NCI-H128 (cell line): ENCODE data around the gene ERCC6.

ENCODE experiments used
- DNase-seq: peaks from one replicate; lab custom pipeline; 2025; ENCODE audit not compliant: unreplicated experiment; lab: John Stamatoyannopoulos, UW

The ERCC6 gene

DNA sequence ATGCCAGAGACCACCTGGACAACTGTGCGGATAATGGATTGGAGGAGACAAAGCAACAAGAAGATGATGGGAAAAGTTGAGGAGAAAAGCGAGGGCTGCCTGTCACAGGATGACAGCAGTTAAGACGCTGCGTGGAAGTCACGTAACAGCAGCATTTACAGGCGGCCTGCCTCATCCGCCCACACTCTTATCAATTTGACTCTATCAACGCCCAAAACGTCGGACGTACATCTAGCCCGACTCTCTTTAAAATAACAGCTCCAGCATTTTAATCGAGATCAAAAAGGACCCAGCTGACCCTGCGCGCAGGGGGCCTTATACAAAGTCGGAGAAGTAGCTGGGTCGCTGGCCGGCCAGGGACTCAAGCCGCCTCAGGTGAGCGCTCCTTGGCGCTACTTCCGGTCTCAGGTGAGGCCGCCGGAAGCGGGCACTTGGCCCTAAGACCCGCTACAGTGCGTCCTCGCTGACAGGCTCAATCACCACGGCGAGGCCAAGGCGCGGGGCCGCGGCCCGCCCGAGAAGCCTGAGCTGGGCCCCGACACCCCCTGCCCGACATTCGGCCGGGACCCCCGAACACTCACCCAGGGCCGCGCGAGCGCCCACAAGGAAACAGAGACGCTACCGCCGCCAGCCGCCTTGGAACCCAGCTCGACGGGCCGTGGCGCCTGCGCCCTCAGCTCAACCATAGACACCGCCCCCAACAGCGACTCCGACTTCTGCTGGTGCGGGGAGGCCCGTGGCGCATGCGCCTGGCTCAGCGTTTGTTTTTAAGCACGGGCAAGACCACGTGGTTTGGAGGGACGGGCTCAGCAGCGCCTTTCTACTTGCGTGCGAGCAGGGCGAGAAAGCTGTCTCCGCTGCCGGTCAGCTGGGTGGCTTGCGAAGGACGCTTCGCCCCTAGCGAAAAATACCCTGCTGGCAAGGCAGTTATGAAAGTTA, at the start of gene ERCC6:
Gene ERCC6, minus strand, starts transcription at position 741 of the 939 bp plus-strand sequence.
- peak; percentile 75 for DNase-seq

DNA sequence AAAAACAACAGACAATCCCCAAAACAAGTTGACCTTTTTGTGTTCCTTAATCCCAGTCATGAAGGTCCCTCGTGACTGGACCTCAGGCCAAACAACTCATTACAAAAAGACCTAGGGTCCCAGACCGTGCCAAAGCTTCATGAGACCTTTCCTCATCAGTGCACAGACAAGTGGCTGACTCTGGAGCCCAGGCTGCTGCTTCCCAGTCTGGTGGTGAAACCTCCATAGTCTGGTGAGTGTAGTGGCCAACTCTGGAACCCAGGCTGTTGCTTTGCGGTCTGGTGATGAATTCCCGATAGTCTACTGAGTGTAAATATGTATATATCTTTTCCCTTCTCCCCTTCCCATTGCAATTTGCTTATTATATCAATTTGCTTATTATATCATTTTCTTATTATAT, 49.1 kb upstream of the ERCC6 start:
- DNase-seq, result no peak

DNA sequence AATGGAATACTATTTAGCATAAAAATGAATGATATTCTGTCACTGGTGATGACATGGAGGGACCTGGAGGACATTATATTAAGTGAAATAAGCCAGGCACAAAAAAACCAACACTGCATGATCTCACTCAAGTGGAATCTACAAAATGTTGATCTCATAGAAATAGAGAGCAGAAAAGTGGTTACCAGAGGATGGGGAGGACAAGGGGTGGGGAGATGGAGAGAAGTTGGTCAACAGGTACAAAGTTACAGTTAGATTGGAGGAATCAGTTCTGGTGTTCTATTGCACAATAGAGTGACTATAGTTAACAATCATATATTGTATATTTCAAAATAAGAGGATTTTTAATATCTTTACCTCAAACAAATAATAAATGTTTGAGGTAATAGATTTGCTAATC, 46.5 kb upstream of the ERCC6 start:
- DNase-seq, result no peak

DNA sequence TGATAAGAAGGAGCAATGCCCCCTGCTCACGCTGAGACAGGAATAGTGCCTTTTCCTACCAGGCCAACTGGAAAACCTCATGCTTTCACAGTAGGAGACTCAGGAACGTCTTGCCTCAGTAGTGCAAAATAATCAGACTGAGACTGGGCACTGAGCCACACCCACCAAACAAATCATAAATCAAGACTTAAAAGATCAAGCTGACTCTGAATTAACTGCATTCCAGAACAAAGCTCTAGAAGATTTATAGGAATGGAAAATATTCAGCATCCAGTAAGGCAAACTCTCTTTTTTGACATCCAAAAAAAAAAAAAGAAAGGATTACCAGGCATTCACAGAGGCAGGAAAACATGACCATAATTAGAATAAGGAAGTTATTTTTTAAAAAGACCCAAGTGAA, 40.7 kb upstream of the ERCC6 start:
- no peak for DNase-seq

DNA sequence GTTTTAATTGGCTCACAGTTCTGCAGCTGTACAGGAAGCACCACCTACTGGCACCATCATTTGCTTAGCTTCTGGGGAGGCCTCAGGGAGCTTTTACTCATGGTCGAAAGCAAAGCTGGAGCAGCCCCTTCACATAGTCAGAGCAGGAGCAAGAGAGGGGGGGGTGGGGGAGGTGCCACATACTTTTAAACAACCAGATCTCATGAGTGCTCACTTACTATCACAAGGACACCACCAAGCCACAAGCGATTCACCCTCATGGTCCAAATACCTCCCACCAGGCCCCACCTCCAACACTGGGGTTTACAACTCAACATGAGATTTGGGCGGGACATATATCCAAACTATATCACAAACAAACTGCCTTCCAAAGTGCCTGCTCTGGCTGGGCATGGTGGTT, 39.5 kb upstream of the ERCC6 start:
- no peak for DNase-seq

DNA sequence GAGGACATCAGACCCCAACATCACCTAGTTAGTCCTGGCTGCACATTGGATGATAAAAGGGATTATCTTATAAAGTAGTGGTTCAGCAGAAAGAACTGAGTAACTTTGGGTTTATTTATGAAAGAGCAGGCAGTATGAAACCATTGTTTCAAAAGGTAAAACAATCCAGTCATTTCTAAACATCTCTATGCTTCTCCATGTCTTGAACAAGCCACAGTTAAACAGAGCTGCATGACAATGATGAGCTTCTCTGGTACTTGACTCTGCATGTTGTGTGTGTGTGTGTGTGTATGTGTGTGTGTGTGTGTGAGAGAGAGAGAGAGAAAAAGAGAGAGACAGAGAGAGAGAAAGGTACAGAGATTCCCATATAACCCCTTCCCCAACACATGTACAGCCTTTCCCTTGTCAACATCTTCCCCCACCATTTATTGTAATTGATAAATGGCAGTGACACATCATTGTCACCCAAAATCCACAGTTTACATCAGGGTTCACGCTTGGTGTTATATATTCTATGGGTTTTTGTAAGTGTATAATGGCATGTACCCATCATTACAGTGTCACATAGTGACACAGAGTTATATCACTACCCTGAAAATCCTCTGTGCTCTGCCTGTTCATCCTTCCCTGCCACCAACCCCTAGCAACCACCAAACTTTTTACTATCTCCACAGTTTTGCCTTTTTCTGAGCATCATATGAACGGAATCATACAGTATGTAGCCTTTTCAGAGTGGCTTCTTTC, 38.4 kb upstream of the ERCC6 start:
- no peak for DNase-seq

DNA sequence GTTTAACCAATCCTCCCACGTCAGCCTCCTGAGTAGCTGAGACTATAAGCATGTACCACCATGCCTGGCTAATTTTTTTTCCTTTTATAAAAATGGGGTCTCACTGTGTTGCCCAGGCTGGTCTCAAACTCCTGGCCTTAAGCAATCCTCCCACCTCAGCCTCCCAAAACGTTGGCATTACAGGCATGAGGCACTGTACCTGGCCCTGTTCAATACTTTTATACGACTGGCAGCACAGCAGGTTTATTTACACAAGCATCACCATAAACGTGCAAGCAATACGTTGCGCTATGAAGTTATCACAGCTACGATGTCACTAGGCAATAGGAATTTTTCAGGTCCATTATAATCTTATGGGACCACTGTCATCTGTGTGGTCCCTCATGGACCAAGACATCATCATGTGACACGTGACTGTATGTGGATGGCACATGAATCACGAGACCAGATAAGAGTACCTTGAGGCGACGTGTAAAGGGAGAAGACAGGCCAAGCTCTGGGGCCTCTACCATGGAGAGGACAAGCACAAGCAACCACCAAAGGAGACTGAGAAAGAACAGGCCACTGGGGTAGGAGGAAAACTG, 36.7 kb upstream of the ERCC6 start:
- DNase-seq, result no peak

DNA sequence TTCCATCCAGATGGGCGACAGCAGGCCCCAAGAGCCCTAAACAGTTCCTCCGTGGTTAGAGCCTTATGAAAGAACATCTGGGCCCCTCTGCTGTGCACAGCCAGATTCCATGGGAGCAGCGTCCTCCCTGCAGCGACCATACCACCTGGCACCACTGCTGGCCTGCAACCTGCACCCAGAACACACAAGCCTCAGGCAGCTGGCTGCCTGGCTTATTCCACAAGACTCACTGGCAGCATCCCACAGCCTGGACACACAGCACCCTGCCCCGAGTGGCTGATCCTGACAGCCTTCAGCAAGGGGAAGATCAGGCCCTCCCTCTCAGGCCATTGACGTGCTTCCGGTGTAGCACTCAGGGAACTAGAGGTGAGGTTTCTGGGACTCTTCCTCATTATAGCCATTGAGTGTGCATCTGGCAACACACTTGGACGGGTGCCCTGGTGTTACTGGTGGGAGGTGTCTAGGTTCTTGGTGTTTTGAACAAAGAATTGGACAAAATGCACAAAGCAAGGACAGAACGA, 33.7 kb upstream of the ERCC6 start:
- no peak for DNase-seq

DNA sequence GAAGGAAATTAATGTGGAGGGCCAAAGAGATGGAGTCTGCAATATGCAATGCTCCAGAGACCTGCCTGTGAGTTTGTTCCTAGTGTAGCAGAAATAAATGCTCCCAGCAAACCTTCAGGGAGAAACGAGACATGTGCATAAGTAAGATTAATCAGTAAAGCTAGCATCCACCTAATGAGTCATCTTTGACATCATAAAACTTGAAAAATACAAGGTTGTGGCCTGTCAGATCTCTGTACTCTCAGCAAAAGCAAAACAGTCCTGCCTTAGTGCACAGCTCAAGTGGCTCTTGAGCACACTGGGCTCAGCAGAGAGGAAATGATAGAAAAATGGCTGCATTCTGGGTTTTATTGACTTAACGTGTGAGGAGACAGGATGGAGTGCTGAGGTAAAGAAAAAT, 32.5 kb upstream of the ERCC6 start:
- no peak for DNase-seq

DNA sequence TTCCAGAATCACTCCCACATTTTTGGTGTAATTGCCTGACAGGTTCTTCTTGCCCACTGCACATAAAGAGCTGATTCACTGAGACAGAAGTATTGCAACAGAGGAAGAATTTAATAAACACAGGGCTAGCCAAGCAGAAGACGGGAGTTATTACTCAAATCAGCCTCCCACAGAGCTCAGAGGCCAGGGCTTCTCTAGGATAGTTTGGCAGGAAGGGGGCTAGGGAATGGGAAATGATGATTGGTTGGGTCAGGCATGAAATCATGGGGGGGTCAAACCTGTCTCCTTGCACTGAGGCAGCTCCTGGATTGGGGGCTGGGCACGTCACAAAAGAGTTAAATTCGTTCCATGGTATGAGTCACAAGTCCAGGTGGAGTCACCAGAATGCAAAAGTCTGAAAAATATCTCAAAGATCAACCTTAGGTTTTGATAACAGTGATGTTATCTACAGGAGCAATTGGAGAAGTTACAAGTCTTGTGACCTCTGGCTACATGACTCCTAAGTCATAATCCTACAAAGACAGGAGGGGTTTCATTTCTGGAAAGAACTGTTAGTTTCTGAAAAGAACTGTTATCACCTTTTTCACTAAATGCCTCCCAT, 30.2 kb upstream of the ERCC6 start:
- DNase-seq, result no peak

DNA sequence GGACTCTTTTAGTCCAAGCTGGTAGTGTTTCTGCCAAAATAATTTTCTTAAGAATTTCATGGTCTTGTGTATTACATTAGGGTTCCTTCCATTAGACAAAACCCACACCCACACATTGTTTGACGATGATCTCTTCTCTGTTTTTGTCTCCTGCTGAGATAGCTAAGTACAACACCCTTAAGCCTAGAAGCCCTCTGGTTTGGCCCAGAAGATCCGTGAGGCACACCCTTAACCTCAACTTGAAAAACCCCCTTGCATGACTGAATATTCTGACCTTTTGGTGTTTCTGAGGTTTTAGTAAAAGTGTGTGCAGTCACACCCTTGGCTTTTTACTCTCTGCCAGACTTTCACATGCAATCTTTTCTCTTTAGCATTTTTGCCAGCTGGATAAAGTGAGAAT, 29.3 kb upstream of the ERCC6 start:
- no peak for DNase-seq

DNA sequence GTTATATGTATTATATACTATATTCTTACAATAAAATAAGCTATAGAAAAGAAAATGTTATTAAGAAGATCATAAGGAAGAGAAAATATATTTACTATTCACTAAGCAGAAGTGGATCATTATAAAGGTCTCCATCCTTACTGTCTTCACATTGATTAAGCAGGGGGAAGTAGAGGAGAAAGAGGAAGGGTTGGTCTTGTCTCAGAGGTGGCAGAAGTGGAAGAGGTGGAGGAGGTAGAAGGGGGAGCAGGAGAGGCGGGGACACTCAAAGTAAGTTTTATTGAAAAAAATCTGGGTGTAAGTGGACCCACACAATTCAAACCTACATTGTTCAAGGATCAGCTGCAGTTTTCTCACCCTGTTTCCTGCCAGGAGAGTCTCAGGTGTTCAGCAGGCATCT, 28.9 kb upstream of the ERCC6 start:
- no peak for DNase-seq

DNA sequence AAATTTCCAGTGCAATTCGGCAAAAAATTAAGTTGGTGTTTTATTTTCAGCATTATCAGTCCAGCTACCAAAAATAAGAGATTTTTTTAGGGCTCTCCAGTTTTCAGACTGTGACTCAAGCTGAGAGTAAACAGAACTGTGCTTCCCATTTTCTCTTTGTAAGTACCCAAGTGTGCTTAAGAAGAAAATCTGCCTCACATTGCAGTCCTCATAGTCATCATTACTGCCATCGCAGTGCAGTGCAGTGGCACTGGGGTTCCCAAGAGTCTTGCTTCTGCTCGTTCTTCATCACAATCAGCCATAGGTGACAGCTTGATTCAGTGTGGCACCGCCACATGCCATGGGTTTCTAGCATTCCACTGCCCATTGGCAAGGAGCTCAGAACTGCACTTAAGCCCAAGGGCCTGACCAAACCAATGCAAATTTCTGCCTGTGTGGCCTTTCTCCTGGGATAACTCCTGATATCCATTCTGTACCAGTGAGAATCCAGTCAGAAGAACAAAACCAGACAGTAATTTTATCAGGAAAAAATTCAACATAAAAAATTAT, 25.6 kb upstream of the ERCC6 start:
- no peak for DNase-seq

DNA sequence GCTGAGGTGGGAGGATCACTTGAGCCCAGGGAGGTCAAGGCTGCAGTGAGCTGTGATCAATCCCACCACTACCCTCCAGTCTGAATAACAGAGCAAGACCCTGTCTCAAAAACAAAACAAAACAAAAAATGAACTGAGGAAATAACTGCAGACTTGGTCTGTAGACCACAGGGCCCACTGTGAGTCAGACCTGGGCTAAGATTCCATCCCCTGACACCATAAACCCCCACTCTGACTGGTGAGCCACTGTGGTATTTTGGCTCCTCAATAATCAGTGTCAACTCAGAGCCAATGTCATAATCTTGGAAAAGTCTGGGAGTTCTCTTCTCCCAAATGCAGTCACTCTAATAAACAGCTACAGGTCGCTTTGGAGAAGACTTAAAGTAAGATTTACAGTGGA, 24.0 kb upstream of the ERCC6 start:
- no peak for DNase-seq

DNA sequence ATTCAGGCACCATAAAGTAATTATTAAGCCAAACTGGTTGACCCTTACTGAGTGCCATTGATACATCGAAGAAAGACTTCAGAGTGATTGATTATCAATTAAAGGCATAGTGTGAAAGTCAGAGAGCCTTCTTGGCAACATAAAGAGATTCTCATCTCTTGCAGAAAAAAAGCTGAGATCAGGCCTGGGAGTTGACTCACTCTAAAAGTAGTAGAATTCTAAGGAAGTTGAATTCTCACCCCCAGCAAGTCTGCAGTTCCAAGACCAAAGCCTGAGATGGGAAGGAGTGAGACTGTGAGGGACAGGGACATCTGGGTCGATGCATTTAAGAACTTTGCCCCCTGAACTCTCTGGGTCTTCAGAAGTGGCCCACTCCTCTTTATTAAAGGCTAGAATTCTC, 21.6 kb upstream of the ERCC6 start:
- no peak for DNase-seq

DNA sequence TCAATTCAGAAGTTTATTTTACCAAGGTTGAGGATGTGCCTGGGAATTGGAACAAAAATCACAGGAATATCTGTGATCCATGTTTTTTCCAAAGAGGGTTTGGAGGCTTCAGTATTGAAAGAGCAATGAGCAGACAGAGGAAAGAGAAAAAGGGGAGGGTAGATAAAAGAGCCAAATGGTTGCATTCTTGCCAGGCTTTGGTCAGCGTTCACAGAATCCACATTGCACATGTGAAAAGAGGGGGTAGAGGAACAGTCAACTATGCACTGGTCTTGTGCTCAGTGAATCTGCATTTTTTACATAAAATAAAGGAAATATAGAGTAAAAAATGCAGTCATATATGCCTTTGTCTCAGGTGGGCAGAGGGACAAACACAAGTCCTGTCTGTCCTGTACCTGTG, 20.6 kb upstream of the ERCC6 start:
- DNase-seq, result no peak

DNA sequence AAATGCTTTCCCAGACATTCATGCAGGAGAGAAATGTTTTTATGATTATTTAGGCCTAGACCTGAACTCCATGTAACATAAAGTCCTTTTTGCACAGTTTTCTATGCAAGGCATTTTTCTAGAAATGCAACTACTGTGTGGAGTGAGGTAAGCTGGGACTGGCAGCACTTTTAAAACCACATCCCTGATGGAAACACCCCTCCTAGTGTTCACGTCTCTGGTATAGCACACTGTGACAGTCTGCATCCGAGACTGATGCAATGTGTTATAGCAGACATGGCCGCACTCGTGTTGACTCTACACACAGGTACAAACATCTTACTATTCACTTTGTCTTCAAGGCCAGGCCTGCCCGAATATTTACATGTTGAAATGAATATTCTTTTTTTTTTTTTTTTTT, 19.3 kb upstream of the ERCC6 start:
- no peak for DNase-seq

DNA sequence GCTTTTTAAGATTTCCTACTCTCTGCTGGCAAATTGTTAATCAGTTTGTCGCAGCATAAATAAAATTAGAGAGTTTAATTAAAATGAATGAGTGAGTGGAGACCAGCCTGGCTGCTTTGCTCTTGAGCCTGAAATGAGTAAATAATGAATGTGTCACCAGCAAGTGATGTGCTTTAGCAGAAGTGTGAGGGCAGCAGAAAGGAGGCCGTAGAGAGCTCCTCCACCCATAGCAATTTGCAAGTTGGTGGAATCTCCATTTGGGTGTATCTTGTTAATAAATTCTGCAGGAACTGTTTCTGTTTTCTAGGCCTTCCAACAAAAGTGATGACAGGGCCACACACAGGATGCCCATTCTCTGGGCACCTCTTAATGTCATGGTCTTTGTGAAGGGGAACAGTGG, 18.8 kb upstream of the ERCC6 start:
- no peak for DNase-seq

DNA sequence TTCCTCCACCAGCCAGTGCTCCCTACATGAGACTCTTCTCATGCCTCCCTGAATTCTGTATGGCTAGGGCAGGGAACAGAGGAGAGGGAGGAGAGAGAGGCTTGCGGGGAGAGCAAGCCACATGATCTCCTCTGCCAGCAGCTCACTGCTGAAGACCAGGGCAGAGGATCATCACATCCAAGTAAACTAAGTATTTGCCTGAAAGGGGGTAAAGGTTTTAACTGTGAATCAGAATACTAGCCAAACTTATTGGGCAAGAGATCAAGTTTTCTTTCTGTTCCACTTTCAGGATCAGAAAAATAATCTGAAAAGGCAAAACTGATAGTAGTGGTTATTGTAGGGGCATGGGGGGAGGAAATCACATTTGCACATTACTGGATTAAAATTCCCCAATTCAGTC, 17.8 kb upstream of the ERCC6 start:
- no peak for DNase-seq

DNA sequence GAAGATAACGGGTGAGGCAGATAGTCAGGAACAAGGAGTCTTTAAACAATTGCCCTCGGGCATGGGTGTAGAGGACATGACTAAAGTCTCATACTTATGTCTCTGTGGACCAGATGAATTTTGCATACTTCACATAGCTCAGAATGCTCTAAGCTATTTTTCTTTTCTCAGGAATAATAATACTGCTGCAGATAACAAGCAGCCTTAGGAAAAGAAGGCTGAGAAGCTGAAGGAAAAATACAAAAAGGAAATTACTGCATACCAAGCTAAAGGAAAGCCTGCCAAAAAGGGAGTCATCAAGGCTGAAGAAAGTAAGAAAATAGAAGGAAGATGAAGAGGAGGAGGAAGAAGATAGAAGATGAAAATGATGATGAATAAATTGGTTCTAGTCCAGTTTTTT, 13.4 kb upstream of the ERCC6 start:
- no peak for DNase-seq

DNA sequence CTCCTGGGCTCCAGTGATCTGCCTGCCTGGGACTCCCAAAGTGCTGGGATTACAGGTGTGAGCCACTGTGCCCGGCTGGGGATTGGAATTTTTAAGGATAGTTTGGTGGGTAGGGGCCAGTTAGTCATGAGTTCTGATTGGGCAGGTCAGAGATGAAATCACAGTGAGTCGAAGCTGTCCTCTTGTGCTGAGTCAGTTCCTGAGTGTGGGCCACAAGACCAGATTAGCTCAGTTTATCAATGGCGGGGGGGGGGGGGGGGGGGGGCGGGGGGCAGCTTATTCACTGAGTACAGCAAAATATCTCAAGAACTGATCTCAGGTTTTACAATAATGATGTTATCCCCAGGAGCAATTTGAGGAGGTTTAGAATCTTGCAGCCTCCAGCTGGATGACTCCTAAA, 11.6 kb upstream of the ERCC6 start:
- no peak for DNase-seq
